ENCODE measurements around the gene TBL1Y. TPM values are rescaled to one million over a fixed set of nuclear protein-coding genes. Genes with fewer than 3 reads are reported as not detected.

The TBL1Y gene
- total RNA-seq, 1 experiment from 2014 or later, result not detected

DNA sequence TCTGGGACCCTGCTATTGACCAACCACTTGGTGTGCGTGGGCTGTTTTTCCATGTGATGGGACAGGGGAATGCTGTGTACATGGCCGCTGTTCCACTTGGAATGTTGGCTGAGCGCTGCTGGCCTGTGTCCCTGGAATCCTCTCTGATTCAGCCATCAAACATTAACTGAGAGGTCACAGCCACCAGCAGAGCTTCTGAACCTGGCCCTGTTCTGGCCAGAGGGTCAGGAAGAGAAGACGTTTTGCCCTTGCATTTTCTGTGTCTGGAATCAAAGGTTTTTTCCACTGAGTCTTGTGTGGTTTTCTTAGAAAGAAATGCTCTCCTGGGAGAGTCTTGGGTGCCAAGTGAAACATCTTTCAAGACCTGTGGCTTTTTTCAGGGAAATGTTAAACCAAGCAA, 85.5 kb downstream of the TBL1Y start:
- no TSS peak for BruUV-seq (replicated peaks)
- intact Hi-C loops (cut with micrococcal nuclease), result no loop called here
- no peak for TF ChIP-seq ELF1 (IDR thresholded peaks at IDR 0.05; ENCODE audit: borderline replicate concordance, low read depth)
- TF ChIP-seq EZH2 (IDR thresholded peaks at IDR 0.05), result no peak
- no peak for TF ChIP-seq YY1 (IDR thresholded peaks at IDR 0.05; ENCODE audit: extremely low read depth, insufficient replicate concordance, low read depth, low read length)
- TF ChIP-seq CEBPB (IDR thresholded peaks at IDR 0.05; ENCODE audit: low read depth), result no peak
- no peak for TF ChIP-seq ZNF274 (IDR thresholded peaks at IDR 0.05; ENCODE audit: low read depth, low read length)
- no peak for TF ChIP-seq JUND (IDR thresholded peaks at IDR 0.05)
- no peak for TF ChIP-seq FOSL1 (IDR thresholded peaks at IDR 0.05; ENCODE audit: low read depth)
- no peak for TF ChIP-seq POLR2AphosphoS5 (IDR thresholded peaks at IDR 0.05; ENCODE audit: low read depth, low read length)
- no peak for TF ChIP-seq EGR1 (IDR thresholded peaks at IDR 0.05; ENCODE audit: low read depth)
- no peak for TF ChIP-seq EZH2phosphoT487 (IDR thresholded peaks at IDR 0.05; ENCODE audit: borderline replicate concordance)
- no peak for TF ChIP-seq SRF (IDR thresholded peaks at IDR 0.05; ENCODE audit: low read depth)
- TF ChIP-seq, protein P1, sequence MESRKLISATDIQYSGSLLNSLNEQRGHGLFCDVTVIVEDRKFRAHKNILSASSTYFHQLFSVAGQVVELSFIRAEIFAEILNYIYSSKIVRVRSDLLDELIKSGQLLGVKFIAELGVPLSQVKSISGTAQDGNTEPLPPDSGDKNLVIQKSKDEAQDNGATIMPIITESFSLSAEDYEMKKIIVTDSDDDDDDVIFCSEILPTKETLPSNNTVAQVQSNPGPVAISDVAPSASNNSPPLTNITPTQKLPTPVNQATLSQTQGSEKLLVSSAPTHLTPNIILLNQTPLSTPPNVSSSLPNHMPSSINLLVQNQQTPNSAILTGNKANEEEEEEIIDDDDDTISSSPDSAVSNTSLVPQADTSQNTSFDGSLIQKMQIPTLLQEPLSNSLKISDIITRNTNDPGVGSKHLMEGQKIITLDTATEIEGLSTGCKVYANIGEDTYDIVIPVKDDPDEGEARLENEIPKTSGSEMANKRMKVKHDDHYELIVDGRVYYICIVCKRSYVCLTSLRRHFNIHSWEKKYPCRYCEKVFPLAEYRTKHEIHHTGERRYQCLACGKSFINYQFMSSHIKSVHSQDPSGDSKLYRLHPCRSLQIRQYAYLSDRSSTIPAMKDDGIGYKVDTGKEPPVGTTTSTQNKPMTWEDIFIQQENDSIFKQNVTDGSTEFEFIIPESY (IDR thresholded peaks at IDR 0.05; ENCODE audit: extremely low read depth, insufficient replicate concordance, low read length), result no peak
- no peak for TF ChIP-seq SP1 (IDR thresholded peaks at IDR 0.05; ENCODE audit: low read depth)
- no peak for TF ChIP-seq TCF7L2 (IDR thresholded peaks at IDR 0.05; ENCODE audit: borderline replicate concordance, extremely low read depth, insufficient read depth, insufficient read length)
- no peak for TF ChIP-seq SIN3A (IDR thresholded peaks at IDR 0.05; ENCODE audit: low read depth)
- TF ChIP-seq, protein P2, sequence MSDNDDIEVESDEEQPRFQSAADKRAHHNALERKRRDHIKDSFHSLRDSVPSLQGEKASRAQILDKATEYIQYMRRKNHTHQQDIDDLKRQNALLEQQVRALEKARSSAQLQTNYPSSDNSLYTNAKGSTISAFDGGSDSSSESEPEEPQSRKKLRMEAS (IDR thresholded peaks at IDR 0.05), result no peak
- TF ChIP-seq, protein P3, sequence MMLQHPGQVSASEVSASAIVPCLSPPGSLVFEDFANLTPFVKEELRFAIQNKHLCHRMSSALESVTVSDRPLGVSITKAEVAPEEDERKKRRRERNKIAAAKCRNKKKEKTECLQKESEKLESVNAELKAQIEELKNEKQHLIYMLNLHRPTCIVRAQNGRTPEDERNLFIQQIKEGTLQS (IDR thresholded peaks at IDR 0.05), result no peak
- TF ChIP-seq, protein P4, sequence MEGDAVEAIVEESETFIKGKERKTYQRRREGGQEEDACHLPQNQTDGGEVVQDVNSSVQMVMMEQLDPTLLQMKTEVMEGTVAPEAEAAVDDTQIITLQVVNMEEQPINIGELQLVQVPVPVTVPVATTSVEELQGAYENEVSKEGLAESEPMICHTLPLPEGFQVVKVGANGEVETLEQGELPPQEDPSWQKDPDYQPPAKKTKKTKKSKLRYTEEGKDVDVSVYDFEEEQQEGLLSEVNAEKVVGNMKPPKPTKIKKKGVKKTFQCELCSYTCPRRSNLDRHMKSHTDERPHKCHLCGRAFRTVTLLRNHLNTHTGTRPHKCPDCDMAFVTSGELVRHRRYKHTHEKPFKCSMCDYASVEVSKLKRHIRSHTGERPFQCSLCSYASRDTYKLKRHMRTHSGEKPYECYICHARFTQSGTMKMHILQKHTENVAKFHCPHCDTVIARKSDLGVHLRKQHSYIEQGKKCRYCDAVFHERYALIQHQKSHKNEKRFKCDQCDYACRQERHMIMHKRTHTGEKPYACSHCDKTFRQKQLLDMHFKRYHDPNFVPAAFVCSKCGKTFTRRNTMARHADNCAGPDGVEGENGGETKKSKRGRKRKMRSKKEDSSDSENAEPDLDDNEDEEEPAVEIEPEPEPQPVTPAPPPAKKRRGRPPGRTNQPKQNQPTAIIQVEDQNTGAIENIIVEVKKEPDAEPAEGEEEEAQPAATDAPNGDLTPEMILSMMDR (IDR thresholded peaks at IDR 0.05 in 2 of 3, conservative IDR thresholded peaks at IDR 0.05 in 1 of 3; ENCODE audit: borderline replicate concordance in 1 of 3, insufficient read depth in 1 of 3, low read depth in 2 of 3, low read length in 2 of 3), result no peak
- no peak for TF ChIP-seq ZFX (IDR thresholded peaks at IDR 0.05)
- H3K4me1 ChIP-seq (ENCODE audit: control insufficient read depth in 1 of 2, insufficient read depth in 2 of 2, low read length in 2 of 2), result no peaks in the 10 kb centered on the region
- no peak overlapping the region for H3K4me2 ChIP-seq (ENCODE audit: low read length)
- no peak overlapping the region for H3K9ac ChIP-seq (ENCODE audit: low read length)
- ChIA-PET POLR2A (no interaction called here), CTCF (no interaction called here), RAD21 (ENCODE audit: low non-redundant PET in 1 of 2, low total read pairs in 2 of 2, uncharacterized antibody in 2 of 2, unreplicated experiment in 2 of 2) (no interaction called here)
- H4K20me1 ChIP-seq (ENCODE audit: insufficient read depth), result no peaks in the 10 kb centered on the region
- no peaks in the 10 kb centered on the region for H3K9me2 ChIP-seq (ENCODE audit: insufficient read depth)
- H3K27me3 ChIP-seq (ENCODE audit: insufficient read depth, low read length), result no peaks in the 10 kb centered on the region
- ATAC-seq, result no peak
- H3K36me3 ChIP-seq (ENCODE audit: control insufficient read depth in 1 of 2, insufficient read depth in 2 of 2, low read length in 2 of 2), result no peaks in the 10 kb centered on the region
- no peak for DNase-seq (ENCODE audit: low read depth, low spot score)
- H2AFZ ChIP-seq (ENCODE audit: low read depth, low read length, poor library complexity, severe bottlenecking), result no peak overlapping the region
- H3K9me3 ChIP-seq (ENCODE audit: control insufficient read depth in 1 of 2, insufficient read depth in 1 of 2, low read depth in 1 of 2, low read length in 2 of 2), result no peaks in the 10 kb centered on the region
- H3K27ac ChIP-seq (ENCODE audit: low read depth, low read length), result no peak overlapping the region
- no peak overlapping the region for H3K4me3 ChIP-seq (replicated peaks in 1 of 2; ENCODE audit: low read depth in 1 of 2, low read length in 2 of 2)
- H3K79me2 ChIP-seq (ENCODE audit: insufficient read depth, low read length), result no peaks in the 10 kb centered on the region
